COLO668 (cell line): ENCODE data around the gene FAM83C.

Source experiments
- DNase-seq: peaks from one replicate; lab custom pipeline; 2025; ENCODE audit not compliant: unreplicated experiment; lab: John Stamatoyannopoulos, UW

FAM83C gene

DNA sequence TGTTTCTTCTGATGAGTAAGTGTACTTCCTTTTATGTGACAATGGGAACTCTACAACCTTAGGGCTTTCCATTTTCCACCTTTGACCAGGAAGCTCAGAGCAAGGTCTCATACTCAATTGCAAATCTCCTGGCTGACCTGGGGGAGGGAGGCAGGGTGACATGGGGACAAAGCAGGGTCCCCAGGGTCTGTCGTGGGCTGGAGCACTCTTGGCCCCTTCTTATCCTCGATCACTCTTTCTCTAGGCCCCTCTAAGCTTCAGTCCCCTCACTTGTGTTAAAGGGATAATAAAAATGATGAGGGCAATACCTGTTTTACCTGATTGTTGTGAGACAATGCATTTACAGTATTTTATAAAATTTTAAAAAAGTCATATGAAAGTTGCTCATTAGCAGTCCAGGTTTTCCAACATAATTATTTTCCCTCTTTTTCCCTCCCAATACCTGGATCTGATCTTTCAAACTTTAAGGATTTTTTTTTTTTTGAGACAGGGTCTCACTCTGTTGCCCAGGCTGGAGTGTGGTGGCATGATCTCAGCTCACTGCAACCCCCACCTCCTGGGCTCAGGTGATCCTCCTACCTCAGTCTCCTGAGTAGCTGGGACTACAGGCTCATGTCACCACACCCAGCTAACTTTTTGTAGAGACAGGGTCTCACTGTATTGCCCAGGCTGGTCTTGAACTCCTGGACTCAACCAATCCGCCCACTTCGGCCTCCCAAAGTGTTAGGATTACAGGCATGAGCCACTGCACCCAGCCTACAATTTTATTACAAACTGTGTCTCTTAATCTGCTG, 8.4 kb upstream of the FAM83C start:
- DNase-seq: no peak

DNA sequence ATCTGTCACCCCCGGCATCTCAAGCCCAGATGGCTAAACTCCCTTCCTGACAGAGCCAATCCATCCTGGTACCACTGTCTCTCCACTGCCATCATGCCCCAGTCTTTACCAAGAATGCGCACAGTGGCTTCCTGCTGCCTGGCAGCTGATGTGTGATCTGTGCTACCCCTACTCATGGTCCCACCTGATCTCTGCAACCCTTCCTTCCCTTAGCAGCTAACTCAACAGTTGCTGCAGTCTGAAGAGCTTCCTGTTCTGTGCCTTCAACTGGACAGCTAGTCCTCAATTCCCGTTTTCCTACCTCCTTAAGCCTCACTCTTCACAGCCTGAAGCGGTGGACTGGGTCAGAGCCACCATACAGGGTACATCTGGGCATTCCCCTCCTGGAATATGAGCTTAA, 7.6 kb upstream of the FAM83C start:
- DNase-seq: no peak

DNA sequence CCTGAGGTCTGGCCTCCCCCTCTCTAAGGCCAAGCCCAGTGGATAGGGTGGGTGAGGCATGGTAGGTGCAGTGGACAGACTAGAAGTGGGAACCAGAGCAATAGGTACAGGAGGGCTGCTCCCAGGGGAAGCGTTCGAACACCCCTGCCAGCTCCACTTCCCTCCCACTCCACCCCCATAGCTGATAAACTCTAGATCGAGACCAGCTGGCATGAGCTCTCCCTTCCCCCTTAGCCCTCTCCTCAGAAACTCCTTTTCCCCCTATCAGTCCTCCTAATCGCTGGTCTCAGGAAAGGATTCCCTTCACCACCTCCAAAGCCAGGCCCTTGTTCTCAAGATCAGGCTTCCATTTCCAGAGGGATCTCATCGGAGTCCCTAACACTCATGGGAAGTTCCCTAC, 6.0 kb upstream of the FAM83C start:
- DNase-seq: no peak

DNA sequence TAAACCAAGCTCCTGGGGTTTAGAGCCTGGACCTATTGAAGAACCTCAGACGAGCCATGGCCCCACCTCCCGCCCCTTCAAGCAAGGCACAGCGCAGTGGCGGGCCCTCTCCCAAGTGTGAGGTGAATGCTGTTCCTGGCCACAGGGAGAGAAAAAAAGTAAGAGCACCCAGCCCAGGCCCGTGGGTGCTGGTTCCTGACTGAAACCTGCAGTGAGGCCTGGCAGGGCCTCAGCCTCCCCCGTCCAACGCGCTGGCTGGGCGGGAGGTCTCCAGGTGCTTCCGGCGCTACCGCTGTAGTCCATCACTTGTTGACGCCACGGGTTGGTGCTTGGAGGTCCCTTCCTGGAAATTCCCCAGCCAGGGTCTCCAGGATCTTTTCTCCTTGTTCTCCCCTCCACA, 5.5 kb upstream of the FAM83C start:
- no peak for DNase-seq

- DNase-seq: no peak
Measured at GRCh38 chr20:35297155-35297554, 4.9 kb upstream of the FAM83C start.

GRCh38 chr20:35296101-35296554, 3.9 kb upstream of the FAM83C start:
- DNase-seq: no peak

DNA sequence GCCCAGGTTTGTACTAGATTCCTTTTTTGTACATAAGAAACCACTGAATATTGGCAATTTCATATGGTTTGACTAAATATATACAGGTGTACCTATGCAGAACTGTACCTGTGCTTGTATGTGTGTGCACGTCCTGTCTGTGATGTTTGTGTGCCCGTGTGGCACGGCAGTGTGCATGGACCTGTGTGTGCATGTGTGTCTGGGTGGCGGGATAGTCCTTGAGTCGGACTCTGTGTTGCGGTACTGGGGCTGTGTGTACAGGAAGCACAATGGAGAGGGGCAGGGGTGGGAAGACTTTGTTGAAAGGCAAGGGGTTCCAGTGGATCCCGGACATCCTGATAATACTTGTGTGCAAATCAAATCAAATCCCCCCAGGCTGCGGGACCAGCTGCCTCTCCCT, 3.4 kb upstream of the FAM83C start:
- DNase-seq: no peak

GRCh38 chr20:35295058-35295457, 2.8 kb upstream of the FAM83C start:
- DNase-seq: no peak

DNA sequence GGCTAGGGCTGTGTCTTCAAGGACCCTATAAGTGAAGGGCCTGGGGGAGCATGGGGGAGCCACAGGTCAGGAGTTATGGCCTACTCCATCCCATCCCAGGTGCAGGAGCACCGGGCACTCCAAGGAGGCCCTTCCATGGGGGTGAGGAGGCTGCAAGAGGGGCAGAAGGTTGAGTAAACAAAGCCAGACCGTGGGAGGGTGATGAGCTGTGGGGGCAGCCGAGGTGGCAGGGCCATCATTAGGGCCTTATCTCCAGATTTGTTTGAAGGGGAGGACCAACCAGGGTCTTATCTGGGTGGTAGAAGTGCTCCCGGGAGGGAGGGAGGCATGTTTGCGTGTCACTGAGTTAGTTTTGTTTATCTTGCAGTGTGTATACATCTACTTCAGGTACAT, 2.1 kb upstream of the FAM83C start:
- no peak for DNase-seq

DNA sequence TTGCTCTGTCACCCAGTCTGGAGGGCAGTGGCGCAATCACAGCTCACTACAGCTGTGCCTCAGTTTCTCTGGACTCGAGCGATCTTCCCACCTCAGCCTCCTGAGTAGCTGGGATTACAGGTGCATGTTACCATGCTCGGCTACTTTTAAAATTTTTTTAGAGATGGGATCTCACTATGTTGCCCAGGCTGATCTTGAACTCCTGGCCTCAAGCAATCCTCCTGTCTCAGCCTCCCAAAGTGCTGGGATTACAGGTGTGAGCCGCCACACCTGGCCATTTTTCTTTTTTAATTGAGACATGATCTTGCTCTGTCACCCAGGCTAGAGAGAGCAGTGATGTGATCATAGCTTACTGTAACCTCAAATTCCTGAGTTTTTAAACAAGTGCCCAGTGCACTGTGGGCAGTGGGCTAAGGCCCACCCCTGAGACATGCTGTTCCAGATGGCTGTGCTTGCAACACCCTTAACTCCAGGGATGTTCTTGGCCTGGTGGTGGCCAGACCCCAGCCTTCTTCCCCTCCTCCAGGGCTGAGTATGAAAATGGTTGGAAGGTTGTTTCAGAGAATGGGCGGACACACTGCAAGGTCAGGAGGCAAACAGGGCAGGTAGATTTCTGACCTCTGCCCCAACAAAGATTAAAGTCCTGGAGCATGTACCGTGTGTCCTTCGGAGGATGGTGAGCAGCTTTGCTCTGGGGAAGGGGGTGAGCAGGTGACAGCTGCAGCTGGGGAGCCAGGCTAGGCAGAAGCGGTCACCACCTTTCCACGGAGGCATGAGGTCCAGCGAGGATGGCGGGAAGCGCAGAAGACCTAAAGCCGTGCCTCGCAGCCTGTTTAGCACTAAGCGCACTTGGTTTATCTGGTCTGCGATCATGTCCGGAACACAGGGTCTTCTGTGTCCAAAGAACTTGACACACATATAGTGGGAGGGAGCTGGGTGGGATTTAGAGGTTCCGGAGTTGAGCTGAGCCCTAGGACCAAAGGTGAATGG, 1.4 kb upstream of the FAM83C start:
- no peak for DNase-seq

DNA sequence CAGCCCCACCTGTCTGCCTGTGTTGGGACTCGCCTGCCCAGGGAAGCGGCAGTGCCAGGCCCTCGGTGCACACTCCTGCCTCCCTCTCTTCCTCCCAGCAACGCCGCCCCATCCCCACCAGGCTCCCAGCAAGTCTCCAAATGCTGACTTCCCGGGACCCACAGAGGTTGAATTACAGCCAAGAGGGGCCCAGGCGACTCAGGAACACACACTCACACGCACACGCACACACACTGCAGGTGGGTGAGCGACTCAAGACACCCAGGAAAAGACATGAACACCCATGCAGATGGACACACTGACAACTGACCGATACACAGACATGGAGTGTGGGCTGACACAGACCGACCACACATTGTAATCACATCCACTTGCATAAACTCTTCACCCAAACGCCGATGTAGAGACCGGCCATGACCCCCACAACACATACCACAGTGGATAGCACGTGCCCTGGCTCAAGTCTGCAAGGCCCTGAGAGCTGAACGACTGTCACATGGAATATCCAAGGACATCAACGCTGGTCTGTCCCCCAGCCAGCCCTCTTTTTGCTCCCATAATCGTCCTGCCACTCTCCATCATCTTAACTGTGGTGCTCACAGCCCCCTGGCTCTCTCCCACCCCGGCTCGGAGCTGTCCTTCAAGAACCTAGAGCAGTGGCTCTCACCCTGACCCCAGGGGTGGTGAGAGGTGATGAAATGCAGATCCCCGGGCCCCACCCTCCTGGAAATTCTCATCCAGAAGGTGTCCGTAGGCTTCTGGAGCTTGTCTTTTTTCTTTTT, 470 bp upstream of the FAM83C start:
- DNase-seq: no peak

DNA sequence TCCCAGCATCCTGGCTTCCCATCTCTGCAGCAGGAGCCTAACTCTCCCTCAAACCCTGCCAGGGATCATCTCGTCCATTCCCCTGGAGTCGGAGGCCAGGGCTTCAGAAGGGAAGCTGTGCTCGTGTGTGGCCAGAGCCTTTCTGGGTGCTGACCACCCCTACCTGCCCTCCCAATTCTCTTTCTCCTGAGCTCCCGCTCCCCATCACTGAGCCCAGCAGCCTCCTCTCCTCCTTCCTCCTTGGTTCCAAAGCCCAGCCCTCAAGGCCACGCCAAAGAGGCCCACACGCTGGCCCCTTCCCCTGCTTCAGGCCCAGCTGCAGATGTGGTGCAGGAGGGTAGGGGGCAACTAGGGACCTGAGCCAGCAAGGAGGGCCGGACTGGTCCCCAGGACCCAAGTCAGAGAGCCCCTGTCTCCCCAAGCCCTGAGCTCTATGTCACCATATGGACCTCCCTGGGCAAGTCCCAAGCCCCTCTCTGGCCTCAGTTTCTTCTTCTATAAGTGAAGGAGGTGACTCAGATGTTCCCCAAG, 1.3 kb downstream of the FAM83C start:
- no peak for DNase-seq

GRCh38 chr20:35290186-35290886, 1.9 kb downstream of the FAM83C start:
- DNase-seq: no peak

DNA sequence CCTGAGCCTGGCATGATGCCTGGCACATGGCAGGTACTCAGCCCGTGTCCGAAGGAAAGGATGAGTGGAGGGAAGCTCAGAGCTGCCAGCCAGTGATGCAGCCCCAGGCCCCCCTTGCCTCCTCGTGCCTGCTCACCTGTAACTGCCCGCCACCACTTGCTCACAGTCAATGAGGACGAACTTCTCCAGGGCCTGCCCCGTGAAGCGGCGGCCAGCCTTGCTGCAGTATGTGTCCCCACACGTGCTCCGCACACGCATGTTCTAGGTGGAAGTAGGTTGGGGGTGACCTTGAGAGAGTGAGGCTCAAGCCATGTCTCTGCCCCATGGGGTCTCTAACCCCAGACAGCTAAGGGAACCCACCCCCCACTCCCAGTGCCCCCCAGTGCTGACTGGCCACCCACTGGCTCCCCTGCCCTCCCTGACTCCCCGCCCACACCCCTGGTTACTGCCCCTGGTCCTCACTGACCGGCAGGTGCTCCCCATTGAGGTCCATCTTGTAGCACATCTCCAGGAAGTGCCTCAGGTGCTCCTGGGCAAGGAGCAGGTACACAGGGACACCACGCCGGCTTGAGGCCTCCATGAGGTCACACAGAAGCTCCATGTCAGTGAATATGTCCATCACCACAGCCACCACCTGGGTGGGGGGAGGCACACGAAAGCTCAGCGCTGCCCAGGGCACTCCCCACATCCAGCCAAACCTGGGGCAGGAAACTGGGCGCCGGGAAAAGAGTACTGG, 3.7 kb downstream of the FAM83C start:
- DNase-seq: no peak

- DNase-seq: no peak
Measured at GRCh38 chr20:35287509-35288324, 4.5 kb downstream of the FAM83C start.

GRCh38 chr20:35286899-35287508, 5.2 kb downstream of the FAM83C start:
- DNase-seq: no peak

DNA sequence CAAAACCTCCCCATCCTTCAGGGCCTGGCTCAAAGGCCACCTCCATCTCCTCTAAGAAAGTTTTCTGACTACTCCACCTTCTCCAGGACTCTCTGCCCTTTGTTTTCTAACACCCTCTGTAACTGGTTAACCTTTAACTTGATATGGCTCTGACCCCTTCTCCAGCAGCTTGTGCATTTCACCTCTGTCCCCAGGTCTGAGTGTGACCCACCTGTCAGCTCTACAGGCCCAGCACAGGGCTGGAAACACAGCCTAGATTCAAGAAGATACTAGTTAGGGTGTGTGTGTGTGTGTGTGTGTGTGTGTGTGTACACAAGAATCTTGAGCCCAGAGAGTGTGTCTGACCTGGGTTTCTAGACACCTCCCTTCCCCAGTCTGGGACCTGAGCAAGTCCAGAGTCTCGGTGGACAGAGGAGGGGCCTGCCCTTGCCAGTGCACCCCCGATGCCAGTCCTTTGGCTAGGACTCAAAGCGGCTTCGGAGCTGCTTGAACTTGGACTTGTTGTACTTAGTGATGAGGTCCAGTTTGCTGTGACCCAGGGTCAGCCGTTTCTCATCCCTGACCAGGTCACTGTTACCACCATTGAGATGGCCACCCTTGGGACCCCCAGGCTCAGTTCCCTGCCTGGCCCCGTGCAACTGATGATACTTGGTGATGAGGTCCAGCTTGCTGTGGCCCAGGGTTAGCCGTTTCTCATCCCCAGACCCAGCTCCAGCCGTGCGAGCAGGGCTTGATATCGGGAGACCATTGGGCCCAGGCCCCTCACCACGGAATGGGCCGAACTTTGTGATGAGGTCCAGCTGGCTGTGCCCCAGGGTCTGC, 5.9 kb downstream of the FAM83C start:
- DNase-seq: no peak

DNA sequence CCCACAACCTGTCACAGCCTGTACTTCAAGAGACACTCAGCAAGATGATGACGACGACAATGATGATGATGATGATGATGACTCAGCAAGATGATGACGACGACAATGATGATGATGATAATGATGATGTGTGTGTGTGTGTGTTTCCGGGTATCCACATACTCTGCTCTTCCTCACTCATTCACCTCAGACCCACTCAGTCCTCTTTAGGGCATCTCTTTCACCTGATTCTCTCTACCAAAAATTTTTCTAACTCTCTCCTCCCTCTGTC, 6.5 kb downstream of the FAM83C start:
- peak; percentile 31 for DNase-seq
